Kidney capillary endothelial cell (primary cell): ENCODE results near the gene ARHGAP22.

Source experiments
- DNase-seq: peaks from one replicate; pipeline ENCODE4 v3.0.0-alpha.2; 2018; ENCODE audit warnings: low spot score

ARHGAP22 gene

DNA sequence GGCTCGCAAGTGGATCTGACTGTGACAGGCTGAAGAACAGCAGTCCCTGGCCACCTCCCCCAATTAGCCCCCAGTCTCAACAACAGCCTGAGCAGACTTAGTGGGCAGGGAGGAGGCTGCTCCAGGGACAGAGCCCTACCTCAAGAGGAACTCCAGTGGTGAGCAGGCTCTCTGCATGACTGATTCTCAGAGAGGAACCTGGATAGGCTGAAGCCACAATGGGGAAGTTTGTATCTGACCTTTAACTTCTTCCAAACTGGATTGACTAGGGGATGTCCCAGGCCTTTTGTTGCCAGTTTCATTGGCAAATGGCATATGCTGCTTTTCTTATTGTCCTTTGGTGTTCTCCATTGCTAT, 93.0 kb downstream of the ARHGAP22 start:
- no peak for DNase-seq

DNA sequence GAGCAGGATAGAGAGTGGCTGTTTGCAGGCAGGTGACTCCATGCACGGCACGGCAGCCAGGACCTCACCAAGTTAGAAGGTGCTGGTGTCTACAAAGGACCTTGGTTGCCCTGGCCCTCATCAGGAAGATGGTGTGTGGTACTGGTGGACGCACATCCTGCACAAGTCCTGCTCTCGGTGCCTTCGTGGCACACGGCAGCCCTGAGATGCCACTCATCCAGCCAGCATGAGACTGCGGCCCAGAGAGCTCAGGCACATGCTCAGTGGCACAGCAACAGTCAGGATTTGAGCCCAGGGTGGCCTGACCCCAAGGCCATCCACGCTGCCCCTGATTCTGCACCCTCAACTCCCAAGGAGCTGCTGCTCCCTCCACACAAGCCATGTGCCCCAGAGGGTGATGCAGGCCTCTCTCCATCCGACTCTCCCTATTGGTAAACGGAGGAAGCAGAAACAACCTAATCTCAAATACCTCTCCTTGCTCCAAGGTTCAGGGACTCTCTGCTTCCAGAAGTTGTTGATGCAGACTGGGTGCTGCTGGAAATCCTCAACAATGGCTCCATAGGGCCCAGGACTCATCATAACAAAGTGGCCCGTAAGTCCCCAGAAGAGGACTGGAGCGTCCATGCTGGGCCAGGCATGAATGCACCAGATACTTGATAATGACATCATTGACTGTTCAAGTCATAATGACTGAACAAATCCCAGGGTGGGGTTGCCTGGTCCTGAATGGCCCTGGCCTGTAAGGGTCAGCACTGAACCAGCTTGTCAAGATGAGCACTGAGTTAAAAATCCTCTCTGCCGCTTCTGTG, 93.6 kb downstream of the ARHGAP22 start:
- DNase-seq: no peak

DNA sequence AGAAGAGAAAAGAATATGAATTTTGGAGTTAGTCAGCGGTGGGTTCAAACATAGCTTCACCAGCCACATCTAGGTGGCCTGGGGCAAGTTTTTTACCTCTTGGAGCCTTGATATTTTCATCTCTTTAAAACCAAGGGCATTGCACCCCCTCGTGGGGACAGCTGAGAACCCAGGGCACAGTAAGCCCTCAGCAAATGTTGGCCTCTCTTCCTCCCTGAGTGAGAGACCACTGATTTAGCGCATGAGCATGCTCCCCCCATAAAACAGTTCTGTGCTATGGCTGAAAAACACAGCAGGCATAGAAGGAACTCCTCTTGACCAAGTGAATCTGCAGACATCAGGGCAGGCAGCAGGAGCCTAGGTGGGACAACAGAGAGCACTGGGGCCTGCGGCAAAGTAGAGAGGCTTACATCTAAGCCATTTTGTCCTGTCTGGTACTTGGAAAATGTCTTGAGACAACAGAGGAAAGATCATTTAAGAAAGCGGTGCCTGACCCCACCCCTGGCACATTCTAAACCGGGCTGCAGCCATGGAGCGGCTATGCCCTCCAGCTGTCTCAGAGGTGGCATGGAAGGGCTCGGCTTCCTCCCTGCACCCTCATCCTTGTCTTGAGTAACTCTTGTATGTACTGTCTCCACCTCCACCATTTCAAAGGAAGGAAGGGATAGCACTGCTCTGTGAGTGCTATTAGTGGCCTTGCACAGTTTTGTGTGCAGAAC, 94.7 kb downstream of the ARHGAP22 start:
- DNase-seq: no peak

DNA sequence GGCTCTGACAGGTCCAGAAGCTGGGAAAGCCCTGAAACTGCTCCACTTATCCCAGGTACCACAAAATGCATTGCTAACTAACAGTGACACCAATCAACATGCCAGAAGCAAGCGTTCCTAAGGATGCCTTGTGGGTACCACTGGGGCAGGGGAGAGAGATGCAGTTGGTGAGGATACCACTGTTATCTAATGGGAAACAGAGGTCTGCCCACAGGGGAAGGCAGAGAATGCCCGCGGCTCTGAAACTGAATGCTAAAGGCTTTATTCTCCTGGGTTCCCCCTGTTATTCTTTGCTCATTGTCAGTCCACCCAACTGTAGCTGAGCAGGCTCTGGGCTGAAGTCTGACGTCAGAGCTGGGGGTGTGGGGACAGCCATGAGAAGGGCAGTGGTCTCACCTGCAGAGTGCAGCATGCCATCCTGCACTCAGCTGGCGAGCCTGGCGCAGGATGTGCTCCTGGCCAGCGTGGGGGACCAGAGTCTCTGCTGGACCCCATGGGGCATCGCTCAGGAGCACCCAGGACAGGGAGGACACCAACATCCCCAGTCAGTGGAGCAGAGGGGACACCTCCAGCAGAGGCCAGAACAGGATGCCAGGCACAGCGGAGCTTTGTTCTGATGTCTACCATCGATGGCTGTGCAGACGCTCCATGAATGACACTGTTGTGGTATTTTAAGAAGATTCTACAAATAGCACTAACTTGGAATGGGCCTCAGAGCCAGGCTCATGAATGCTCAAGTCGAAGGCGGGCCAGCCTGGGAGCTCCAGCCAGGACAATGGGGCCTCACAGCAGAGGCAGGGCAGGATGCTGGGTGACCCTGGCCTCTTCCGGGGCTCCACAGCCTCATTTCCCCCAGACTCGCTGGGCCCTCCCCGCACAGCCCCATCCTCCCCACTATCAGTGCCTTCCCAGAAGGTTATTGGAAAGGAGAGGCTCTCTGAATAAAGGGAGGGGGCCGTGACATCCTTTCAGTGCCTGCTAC, 95.8 kb downstream of the ARHGAP22 start:
- DNase-seq: no peak

DNA sequence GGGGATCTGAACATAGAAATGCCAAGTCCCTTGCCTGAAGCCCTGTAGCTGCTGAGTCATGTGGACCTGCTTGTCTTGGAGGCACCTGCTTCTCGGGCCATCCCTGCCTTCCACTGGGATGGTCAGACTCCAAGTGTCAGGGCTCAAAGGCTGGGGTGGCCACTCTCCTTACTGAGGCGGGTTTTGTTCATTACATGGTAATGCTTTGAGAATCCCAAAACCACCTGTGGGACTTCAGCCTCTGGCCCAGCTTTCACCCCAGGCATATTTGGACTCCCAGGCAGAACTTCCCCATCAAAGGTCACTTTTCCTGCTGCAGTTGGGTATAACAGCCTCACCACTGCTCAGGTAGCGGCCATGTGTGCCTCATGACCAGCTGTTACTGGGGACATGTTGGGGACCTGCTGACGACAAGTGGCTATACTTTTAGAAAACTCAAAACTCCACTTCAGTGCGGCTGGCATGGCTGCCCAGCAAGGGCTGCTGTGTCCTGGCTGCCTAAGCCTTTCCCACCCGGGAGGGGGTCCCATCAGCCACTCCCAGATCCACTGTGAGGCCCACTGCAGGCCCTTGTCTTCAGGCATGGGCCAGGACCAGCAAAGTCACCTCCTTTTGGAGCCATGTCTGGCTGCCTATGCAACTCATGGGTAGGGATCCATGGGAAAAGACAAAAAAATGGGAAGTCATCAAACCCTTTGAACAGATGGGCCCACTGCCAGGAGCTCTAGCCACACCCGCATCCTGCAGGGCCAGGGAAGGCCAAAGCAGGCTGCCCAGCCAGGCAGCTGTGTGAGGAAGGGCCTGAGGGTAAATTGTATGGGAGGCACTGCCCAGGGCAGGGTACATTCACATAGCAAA, 96.7 kb downstream of the ARHGAP22 start:
- DNase-seq: peak; percentile 25

DNA sequence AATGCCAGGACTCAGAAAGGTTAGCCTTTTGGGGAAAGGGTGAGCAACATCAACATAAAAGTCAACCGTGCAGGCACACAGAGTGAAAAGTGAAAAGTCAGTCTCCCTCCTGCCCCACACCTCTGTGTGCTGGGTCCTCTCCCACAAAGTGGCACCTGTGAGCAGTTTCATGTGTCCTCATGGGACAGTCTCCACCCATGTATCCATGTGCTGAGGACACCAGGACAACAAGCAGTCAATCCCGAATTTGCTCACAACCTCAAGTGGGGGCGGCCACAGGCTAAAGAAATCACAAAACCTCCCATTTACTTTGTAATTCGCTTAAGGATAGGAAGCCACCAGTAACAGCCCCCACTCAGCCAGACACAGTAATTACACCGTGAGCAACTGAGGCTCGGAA, 97.4 kb downstream of the ARHGAP22 start:
- no peak for DNase-seq

DNA sequence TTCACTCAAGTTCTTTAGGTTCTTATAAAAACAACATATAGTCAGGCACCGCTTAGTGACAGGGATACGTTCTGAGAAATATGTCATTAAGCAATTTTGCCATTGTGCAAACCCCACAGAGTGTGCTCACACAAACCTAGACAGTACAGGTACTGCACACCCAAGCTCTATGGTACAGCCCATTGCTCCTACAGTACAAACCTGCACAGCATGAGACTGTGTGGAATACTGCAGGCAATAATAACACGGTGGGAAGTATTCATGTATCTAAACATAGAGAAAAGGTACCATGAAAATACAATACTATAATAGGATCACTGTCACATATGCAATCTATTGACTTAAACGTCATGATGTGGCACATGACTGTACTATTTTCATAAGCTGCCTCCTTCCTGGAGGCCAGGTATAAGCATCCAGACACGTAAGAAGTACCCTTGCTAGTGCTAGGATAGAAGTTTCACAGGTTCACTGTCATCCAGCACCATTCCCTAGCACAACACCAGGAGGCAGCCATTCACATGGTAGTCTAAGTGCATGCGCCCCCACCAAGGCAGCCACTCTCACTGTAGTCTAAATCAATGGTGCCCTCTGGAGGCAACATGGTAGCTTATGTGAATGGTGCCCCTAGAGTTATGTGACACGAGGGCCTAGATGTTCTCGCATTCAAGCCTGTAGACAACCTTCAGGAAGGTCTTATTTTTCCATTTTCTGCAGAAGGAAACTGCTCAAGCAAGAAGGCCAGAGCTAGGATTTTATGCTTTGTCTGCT, 98.5 kb downstream of the ARHGAP22 start:
- no peak for DNase-seq

DNA sequence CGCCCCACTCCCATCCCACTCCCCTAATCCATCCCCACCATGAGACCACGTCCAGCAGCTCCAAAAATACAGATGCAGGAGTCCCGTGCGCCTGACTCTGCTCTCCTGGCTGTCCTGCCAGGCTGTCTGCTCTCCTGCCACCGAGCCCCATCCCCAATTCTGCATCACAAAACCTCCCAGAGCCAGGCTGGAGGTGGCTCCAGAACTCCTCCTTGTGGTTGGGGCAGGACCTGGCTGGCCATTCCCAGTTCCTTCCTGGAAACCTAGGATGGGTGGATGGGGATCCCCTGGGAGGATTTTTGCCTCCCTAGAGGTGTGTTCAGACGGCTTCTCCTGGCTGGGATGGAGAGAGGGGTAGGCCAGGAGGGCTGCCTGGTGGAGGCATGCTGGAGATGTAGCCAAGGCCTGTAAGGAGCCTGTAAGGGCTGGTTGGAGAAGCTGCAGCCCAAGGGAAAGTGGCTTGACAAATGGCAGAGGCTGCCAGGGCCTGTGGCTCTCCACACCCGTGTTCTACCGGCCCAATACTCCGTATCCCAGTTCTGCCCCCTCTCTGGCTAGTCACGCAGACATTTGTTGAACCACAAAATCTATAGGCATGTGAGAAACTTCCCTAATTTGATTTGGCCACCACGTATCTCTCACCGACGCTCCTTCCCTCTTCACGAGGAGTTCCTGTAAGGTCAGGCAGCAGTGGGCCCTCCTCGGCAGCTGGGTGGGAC, 99.3 kb downstream of the ARHGAP22 start:
- no peak for DNase-seq

DNA sequence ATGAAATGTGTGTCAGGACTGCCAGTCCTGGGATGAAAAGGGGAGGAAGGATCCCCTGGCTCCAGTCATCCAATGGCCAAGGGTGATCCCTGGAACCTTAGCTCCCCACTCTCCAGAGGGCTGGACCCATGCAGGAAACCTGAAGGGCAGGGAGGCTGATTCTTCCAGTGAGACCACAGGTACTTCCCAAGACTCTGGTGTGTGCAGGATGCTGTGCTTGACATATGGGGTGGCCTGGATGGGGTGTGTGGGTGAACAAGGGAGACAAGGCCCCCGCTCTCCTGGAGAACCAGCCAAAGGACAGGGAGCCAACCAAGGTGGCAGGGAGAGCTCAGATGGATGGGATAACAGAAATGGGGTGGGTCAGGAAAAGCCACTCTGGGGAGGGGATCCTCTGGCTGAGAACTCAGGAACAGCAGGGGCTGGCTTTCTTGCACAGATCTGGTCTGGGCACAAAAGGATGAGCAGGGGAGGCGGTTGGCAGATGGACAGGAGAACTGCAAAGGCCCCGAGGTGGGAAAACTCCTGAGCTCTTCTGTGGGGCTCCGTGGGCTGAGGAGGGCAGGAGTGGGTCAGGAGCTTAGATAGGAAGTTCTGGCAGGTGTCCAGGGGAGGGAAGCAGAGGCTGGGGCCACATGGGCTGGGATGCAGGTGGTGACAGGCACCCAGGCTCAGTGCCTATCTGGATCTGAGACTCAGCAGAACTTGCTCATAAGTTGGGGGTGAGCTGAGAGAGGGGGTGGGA, 100.6 kb downstream of the ARHGAP22 start:
- DNase-seq: no peak

DNA sequence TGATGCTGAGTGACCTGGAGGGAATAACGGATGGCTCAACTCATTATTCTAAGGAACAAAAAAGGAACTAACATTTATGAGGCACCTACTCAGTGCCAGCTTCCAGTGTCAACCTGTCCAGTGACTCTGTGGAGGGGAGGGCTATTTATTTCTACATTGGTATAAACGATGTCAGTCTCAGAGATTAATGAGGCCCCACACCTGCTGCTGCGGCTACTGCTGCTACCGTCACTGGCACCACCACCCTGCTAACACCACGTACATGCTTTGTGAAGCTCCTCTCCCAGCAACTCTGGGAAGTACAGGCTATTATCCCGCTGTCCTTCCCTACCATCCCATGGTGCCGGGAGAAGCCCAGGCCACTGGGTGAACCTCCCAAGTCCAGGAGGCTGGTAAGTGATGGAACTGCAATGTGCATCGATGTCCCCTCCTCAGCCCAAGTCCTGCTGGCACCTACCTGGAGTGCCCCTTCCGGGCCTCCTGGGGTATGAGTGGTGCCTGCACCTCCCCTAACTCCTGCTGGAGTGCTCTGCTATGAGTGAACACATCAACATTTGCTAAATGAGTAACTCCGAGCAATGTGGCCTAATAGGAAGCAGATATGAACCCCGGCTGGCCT, 101.5 kb downstream of the ARHGAP22 start:
- DNase-seq: no peak

DNA sequence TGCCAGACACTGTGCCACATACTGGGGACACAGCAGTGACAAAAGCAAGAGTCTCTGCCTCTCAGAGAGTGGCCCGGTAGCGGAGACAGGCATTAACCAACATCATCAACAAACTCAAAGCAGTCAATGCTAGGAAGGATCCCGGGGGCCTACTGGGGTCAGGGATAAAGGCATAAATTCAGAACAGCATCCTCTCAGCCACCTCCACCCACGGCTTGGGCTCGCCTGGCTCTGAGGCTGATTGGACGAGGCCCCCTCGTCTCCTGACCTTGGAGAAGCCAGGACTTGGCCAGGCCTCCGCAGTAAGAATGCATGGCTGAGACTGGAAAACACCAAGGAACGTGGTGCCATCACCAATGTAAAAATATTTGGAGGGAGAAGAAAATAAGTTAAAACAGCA, 102.1 kb downstream of the ARHGAP22 start:
- DNase-seq: no peak

DNA sequence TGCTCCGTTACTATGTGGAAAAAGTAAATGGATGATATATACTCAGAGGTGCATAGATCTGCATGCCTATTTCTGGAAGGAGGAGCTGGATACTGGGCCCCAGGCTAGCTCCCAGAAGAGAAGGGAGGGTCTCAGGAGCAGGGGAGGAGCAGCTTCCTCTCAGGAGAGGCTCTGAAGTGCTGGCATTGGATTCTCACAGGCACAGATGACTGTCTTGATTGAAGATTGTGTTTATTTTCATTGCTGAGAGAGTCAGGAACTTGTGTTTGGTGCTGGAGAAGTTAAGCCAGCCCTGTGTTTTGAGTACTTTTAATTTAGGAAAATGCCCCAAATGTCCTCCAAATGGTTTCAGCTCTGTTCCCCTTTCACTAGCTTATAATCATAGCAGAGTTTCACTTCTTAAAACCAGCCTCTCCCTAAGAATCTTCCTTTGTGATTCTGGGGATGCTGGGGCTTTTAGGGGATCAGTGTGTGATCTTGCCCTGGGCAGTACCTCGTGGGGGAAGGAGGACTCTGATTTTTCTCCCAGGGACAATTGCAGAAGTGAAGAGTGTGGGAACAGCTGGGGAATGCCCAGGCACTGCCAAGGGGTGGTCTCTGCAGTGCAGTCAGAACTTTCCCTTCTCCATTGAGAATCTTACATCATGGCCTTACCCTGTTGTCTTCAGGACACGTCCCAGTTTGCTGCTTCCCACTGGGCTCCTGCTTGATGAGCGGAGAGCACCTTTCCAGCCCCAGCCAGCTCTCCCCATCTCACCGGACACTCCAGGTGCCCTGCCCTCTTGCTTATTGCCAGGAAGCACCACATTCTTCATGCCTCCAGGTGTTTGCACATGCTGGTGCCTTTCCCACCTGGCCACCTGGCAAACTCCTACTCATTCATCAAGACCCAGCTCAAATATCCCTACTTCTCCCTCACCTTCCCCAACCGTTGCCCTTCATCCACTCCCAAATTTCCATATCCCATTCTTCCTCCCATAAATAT, 102.8 kb downstream of the ARHGAP22 start:
- DNase-seq: no peak

DNA sequence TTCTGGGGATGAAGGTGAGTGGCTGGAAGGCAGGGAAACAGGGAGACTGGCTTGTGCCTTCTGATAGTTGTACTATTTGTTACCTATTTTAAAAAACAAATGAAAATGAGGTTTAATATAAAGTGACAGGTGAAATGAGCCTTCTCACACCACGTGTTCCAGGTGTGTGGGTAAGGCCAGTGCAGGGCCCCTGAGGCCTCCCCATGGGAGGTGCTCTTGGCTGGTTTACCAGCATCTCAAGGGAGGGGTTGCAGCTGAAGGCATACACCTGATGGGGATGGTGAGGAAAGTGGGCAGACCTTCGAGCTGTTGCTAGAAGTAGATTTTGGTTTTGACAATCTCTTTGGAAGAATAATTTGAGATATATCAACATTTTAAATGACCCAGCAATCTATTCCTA, 103.6 kb downstream of the ARHGAP22 start:
- DNase-seq: no peak

DNA sequence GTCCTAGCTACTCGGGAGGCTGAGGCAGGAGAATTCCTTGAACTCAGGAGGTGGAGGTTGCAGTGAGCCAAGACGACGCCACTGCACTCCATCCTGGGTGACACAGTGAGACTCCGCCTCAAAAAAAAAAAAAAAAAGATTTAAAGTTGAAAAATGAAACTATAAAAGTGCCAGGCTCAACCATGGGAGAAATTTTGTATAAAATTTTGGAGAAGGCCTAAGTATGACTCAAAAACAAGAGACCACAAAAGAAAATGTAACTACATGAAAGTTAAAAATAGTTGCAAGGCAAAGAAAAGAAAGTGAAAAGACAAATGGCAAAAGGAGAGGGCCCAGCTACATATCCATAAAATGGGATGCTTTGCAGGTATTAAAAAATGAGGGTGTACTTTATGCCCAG, 104.1 kb downstream of the ARHGAP22 start:
- DNase-seq: no peak

DNA sequence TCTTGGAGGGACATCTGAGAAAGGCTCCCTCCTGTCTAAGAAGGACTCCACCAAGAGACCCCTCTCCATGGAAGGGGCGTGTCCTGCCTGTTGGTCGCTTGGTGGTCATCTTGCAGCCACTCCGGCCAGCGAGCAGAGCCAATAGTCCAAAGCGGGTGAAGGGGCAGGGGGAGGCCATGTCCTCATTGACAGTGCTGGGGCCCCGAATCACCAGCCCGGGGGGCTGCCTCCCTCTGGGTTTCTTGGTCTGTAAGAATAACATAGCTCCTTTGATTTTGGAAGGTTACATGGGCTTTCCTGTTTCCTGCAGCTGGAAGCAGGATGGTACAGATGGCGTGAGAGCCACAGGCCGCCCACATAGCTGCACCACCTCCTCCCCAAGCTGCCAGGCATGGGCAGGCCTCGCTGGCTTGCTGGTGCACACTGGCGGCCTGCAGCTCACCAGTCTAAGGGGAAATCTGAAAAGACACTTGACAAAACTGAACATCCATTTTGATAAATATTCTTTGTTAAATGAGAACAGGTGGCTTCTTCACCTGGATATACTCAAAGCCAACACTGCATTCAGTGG, 105.8 kb downstream of the ARHGAP22 start:
- DNase-seq: no peak

DNA sequence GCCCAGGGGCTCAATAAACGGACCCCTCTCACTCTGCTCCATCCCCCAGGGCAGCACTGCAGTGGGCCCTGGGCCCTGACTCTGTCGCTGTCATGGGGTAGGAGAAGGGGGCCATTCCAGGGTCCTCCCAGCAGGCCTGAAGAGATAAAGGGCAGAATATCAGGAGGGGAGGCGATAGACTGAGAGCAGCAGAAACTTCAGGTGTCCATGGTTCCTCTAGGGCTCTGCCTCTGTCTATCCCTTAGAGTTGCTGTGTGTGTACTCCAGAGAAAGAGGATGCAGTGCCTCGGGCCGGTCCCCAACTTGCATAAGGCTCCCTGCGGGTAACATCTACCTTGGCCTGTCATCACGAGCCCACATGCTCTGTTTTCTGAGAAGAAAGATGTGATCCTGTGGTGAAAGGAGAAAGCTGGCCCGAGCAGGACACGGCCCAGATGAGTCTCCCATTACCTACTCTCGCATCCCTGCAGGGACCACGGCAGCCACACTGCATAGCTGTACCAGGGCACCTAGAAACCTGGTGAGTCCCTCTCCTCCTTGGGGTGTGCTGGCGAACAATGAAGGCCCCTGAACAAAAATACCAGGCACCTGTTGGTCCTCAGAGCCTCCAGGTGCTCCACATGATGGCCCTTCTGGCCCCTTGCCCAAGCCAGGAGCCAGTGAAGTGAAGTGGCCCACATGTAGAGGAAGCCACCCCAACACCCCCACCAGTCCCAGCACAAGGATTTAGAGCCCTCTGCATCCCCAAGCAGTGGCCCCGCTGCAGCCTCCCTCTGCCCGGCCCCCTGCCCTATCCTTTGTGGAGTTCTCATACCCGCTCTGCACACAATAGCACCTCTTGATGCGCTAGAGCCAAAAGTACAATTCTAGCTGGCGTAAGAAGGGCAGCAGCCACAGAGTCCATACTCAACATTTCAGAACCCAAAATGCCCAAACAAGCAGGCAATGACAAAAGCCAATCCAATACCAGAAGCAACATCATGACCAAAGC, 106.8 kb downstream of the ARHGAP22 start:
- no peak for DNase-seq
